ENCODE results near the gene RAB20.

- TF ChIP-seq CTCF (IDR thresholded peaks at IDR 0.05; ENCODE audit: poor library complexity) (no peak), EZH2phosphoT487 (IDR thresholded peaks at IDR 0.05; ENCODE audit: low read depth, severe bottlenecking, unreplicated experiment) (no peak), EZH2 (IDR thresholded peaks at IDR 0.05; ENCODE audit: borderline replicate concordance) (no peak)
Observed at GRCh38 chr13:110597041-110597689, 35.6 kb upstream of the RAB20 start.

All from hepatocyte (in vitro differentiated cells).